ENCODE results near the gene TNS1. TPM values are rescaled to one million over a fixed set of nuclear protein-coding genes. Genes with fewer than 3 reads are reported as not detected.

Gene TNS1
- total and polyA plus RNA-seq, 9 of the 15 experiments (the other 6 are each of a cell fraction or from before 2014, with no cell fraction given): 0.13 to 2.7 (median 0.77) TPM

DNA sequence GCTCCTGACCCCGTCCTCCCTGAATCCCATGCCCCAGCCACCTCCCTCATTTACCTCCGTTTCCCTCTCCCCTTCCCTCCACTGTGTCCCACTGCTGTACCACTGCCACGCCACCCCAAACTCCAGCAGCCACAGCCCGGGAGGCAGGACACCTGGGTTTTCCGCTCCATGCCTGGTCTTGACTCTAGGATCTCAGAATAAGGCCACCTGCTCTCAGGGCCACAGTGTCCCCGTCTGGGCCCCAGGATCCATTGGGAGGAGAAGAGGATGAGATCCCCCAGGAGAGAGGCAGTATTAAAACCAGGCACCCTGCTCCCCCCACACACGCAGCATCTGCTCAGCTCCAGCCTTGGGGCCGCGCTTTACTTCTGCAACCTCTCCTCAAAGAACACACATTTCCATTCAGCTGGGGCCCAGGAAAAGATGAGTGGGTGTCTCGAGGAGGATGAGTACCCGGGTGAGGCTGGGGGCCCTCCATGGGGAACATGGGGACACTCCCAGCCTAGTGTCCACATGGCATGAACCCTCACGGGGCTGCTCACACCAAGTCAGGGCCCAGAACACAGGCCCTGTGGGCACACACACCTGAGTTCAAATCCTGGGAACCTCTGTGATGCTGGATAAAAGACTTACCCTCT, 32.8 kb upstream of the TNS1 start:
- intact Hi-C loops (cut with micrococcal nuclease) (no loop called here), in situ Hi-C loops (cut with MboI) (no loop called here)
- ATAC-seq (no peak), FAIRE-seq (no peak), DNase-seq (ENCODE audit: extremely low read depth in 1 of 4, low spot score in 3 of 4) (no peak)
- Histone ChIP-seq H3K27me3 (ENCODE audit: control insufficient read depth in 2 of 2, insufficient read depth in 2 of 2, low read length in 2 of 2) (peaks cover 0 to 20% of the 10 kb centered on the region in 2 experiments; a peak in 2 of 5 replicates), H4K20me1 (replicated peaks; ENCODE audit: control insufficient read depth, insufficient read depth, low read length) (no peaks in the 10 kb centered on the region), H3K4me1 (replicated peaks in 1 of 2; ENCODE audit: control insufficient read depth in 2 of 2, insufficient read depth in 2 of 2, low read length in 2 of 2) (peaks cover 0 to 4% of the 10 kb centered on the region in 2 experiments; a peak in 1 of 5 replicates), H3K4me3 (no peak overlapping the region), H3K9ac (ENCODE audit: insufficient read depth in 1 of 2, low read depth in 2 of 2, low read length in 2 of 2) (no peak overlapping the region), H2AFZ (ENCODE audit: low read depth, low read length) (no peak overlapping the region), H3K36me3 (ENCODE audit: control insufficient read depth, insufficient read depth, low read length) (no peaks in the 10 kb centered on the region), H3K27ac (ENCODE audit: extremely low read depth, low read depth, low read length) (no peak overlapping the region), H3K9me3 (replicated peaks; ENCODE audit: control insufficient read depth, insufficient read depth, low read depth, low read length) (no peaks in the 10 kb centered on the region), H3K4me2 (ENCODE audit: insufficient read depth, low read length) (no peak overlapping the region), H3K79me2 (ENCODE audit: control insufficient read depth, insufficient read depth, low read length) (no peaks in the 10 kb centered on the region), H3K9me1 (ENCODE audit: control insufficient read depth, insufficient read depth, low read length) (no peaks in the 10 kb centered on the region)
- ChIA-PET CTCF (ENCODE audit: low intra/inter-chr PET ratio) (no interaction called here), POLR2A (no interaction called here)
- WGBS (ENCODE audit: insufficient coverage, low coverage, missing lambda C conversion rate): 4% methylated on average over 10 of the region's 12 CpGs
- BruUV-seq (replicated peaks): no TSS peak
- TF ChIP-seq, protein P1, sequence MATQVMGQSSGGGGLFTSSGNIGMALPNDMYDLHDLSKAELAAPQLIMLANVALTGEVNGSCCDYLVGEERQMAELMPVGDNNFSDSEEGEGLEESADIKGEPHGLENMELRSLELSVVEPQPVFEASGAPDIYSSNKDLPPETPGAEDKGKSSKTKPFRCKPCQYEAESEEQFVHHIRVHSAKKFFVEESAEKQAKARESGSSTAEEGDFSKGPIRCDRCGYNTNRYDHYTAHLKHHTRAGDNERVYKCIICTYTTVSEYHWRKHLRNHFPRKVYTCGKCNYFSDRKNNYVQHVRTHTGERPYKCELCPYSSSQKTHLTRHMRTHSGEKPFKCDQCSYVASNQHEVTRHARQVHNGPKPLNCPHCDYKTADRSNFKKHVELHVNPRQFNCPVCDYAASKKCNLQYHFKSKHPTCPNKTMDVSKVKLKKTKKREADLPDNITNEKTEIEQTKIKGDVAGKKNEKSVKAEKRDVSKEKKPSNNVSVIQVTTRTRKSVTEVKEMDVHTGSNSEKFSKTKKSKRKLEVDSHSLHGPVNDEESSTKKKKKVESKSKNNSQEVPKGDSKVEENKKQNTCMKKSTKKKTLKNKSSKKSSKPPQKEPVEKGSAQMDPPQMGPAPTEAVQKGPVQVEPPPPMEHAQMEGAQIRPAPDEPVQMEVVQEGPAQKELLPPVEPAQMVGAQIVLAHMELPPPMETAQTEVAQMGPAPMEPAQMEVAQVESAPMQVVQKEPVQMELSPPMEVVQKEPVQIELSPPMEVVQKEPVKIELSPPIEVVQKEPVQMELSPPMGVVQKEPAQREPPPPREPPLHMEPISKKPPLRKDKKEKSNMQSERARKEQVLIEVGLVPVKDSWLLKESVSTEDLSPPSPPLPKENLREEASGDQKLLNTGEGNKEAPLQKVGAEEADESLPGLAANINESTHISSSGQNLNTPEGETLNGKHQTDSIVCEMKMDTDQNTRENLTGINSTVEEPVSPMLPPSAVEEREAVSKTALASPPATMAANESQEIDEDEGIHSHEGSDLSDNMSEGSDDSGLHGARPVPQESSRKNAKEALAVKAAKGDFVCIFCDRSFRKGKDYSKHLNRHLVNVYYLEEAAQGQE (IDR thresholded peaks at IDR 0.05; ENCODE audit: borderline replicate concordance): no peak
- TF ChIP-seq, protein P1 (CRISPR knock-in tag; IDR thresholded peaks at IDR 0.05; ENCODE audit: low read depth): no peak
- TF ChIP-seq KLF16 (IDR thresholded peaks at IDR 0.05): no peak
- TF ChIP-seq, protein P2, sequence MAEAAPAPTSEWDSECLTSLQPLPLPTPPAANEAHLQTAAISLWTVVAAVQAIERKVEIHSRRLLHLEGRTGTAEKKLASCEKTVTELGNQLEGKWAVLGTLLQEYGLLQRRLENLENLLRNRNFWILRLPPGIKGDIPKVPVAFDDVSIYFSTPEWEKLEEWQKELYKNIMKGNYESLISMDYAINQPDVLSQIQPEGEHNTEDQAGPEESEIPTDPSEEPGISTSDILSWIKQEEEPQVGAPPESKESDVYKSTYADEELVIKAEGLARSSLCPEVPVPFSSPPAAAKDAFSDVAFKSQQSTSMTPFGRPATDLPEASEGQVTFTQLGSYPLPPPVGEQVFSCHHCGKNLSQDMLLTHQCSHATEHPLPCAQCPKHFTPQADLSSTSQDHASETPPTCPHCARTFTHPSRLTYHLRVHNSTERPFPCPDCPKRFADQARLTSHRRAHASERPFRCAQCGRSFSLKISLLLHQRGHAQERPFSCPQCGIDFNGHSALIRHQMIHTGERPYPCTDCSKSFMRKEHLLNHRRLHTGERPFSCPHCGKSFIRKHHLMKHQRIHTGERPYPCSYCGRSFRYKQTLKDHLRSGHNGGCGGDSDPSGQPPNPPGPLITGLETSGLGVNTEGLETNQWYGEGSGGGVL (CRISPR knock-in tag; IDR thresholded peaks at IDR 0.05): no peak
- TF ChIP-seq, protein P3, sequence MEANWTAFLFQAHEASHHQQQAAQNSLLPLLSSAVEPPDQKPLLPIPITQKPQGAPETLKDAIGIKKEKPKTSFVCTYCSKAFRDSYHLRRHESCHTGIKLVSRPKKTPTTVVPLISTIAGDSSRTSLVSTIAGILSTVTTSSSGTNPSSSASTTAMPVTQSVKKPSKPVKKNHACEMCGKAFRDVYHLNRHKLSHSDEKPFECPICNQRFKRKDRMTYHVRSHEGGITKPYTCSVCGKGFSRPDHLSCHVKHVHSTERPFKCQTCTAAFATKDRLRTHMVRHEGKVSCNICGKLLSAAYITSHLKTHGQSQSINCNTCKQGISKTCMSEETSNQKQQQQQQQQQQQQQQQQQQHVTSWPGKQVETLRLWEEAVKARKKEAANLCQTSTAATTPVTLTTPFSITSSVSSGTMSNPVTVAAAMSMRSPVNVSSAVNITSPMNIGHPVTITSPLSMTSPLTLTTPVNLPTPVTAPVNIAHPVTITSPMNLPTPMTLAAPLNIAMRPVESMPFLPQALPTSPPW (CRISPR knock-in tag; IDR thresholded peaks at IDR 0.05): no peak
- TF ChIP-seq BRCA1 (IDR thresholded peaks at IDR 0.05): no peak
- TF ChIP-seq BRCA1 (CRISPR knock-in tag; IDR thresholded peaks at IDR 0.05): no peak
- TF ChIP-seq, protein P4, sequence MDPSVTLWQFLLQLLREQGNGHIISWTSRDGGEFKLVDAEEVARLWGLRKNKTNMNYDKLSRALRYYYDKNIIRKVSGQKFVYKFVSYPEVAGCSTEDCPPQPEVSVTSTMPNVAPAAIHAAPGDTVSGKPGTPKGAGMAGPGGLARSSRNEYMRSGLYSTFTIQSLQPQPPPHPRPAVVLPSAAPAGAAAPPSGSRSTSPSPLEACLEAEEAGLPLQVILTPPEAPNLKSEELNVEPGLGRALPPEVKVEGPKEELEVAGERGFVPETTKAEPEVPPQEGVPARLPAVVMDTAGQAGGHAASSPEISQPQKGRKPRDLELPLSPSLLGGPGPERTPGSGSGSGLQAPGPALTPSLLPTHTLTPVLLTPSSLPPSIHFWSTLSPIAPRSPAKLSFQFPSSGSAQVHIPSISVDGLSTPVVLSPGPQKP (CRISPR knock-in tag; IDR thresholded peaks at IDR 0.05): no peak
- TF ChIP-seq LEF1 (IDR thresholded peaks at IDR 0.05): no peak
- TF ChIP-seq POLR3G (IDR thresholded peaks at IDR 0.05; ENCODE audit: extremely low read depth, insufficient read length, insufficient replicate concordance): no peak

All from K562 (cell line).